HG02571 (cell line): ENCODE measurements around the gene EDIL3.

Experiments used
- ATAC-seq: cut with Tn5 transposase; IDR thresholded peaks from one replicate; pipeline ENCODE4 v1.9.1; 2021; ENCODE audit warnings: mild to moderate bottlenecking, moderate library complexity; ENCODE audit not compliant: unreplicated experiment

Gene EDIL3

GRCh38 chr5:84384604-84385575, at the start of gene EDIL3:
EDIL3 (minus strand) TSS chr5:84384880; CDS start chr5:84384374, 506 bp downstream.
- no peak for ATAC-seq

GRCh38 chr5:84433461-84433860, 48.8 kb upstream of the EDIL3 start:
- ATAC-seq, result no peak

- no peak for ATAC-seq
Measured at GRCh38 chr5:84430863-84431663, 46.4 kb upstream of the EDIL3 start.

- no peak for ATAC-seq
Measured at GRCh38 chr5:84430079-84430478, 45.4 kb upstream of the EDIL3 start.

- no peak for ATAC-seq
Measured at GRCh38 chr5:84425365-84425881, 40.7 kb upstream of the EDIL3 start.

- ATAC-seq, result no peak
Measured at GRCh38 chr5:84419742-84420141, 35.1 kb upstream of the EDIL3 start.

GRCh38 chr5:84411832-84412605, 27.3 kb upstream of the EDIL3 start:
- no peak for ATAC-seq

- no peak for ATAC-seq
Measured at GRCh38 chr5:84406111-84406510, 21.4 kb upstream of the EDIL3 start.

GRCh38 chr5:84403773-84404172, 19.1 kb upstream of the EDIL3 start:
- no peak for ATAC-seq

GRCh38 chr5:84397385-84397784, 12.7 kb upstream of the EDIL3 start:
- ATAC-seq, result no peak

- ATAC-seq, result no peak
Measured at GRCh38 chr5:84393969-84394368, 9.3 kb upstream of the EDIL3 start.

GRCh38 chr5:84392836-84393235, 8.2 kb upstream of the EDIL3 start:
- ATAC-seq, result no peak

- no peak for ATAC-seq
Measured at GRCh38 chr5:84385705-84386104, 1.0 kb upstream of the EDIL3 start.

GRCh38 chr5:84383816-84384603, 670 bp downstream of the EDIL3 start:
- no peak for ATAC-seq

- no peak for ATAC-seq
Measured at GRCh38 chr5:84383296-84383815, 1.3 kb downstream of the EDIL3 start.

- ATAC-seq, result no peak
Measured at GRCh38 chr5:84382363-84383295, 2.1 kb downstream of the EDIL3 start.

- ATAC-seq, result no peak
Measured at GRCh38 chr5:84381502-84382362, 2.9 kb downstream of the EDIL3 start.

GRCh38 chr5:84379749-84380148, 4.9 kb downstream of the EDIL3 start:
- no peak for ATAC-seq
